ENCODE results near the gene PGAP6.
"Not testable (repeated sequence)": the region's sequence is repeated elsewhere in the genome, so short reads cannot be mapped to it uniquely, and the experiment has no call there.

Gene PGAP6

DNA sequence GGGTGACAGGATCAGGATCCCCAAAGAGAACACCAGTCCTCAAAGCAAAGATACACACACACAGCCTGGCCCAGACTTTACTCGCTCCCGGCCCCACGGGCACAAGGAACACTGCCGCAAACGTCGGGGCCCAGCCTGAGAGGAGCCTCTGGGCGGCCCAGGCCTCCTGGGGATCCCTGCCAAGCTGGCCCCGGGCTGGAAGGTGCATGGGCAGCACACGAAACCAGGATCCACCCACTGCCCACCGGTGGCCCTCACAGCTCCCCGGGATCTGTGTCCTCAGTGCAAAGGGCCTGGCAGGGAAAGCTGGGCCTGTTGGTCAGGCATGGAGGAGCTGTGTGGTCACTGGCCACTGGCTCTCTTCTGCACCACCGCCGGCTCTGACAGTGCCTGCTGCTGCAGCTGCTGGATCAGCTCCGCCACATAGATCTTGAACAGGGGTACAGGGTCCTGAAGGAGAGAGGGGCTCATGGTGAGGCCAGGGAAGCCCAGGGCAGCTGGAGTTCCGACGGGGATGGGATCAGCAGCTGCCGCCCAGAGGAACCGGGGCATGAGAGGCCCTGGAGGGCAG lies 14.4 kb downstream of the PGAP6 start:
- no peak for DNase-seq (ENCODE audit: low read depth in 2 of 2)

DNA sequence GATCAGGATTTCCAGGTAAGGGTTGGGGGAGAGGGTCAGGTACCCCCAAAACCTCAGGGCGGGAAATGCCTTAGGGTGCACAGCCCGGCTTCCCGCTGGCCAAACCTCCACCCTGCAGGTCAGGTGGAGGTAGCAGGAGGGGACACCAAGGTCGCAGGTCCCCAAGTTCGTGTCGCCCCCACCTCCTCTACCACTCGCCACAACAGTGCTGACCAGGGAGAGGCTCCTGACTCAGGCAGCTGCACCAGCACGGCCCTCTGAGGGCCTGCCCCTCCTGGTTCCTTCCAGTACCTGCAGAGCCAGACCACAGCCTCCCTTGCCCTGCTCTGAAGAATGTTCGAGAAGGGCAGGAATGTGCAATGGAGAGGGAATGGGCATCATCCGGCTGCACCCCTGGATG lies 15.3 kb downstream of the PGAP6 start:
- no peak for DNase-seq (ENCODE audit: low read depth in 2 of 2)

DNA sequence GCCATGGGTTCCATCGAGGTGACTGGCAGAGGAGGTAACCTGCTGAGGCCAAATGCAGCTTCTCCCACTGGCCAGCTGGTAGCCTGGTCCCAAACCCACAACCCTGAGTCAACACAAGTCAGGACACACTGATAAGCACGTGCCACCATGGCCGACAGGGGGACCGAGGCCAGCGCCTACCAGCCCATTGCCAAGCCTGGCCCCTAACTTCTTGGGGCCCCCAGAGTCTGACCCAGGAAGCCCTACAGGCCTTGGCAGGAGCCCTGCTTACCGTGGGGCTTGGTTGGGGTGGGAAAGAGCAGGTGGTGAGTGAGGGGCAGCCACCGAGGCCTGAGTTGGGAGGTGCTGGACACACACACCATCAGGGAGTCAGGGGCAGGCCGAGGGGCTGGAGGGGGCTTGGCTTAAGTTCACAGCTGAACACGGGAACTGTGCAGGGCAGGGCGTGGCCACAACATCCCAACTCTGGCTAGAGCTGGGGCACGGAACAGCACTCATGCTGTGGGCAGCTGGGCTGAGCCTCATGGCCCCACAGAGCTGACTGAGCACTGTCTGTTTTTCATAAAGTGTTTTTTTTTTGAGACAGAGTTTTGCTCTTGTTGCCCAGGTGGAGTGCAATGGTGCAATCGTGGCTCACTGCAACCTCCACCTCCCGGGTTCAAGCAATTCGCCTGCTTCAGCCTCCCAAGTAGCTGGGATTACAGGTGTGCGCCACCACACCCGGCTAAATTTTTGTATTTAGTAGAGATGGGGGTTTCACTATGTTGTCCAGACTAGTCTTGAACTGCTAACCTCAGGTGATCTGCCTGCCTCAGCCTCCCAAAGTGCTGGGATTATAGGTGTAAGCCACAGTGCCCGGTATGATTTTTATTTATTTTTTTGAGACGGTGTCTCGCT lies 16.9 kb downstream of the PGAP6 start:
- no peak for DNase-seq (ENCODE audit: low read depth in 2 of 2)

DNA sequence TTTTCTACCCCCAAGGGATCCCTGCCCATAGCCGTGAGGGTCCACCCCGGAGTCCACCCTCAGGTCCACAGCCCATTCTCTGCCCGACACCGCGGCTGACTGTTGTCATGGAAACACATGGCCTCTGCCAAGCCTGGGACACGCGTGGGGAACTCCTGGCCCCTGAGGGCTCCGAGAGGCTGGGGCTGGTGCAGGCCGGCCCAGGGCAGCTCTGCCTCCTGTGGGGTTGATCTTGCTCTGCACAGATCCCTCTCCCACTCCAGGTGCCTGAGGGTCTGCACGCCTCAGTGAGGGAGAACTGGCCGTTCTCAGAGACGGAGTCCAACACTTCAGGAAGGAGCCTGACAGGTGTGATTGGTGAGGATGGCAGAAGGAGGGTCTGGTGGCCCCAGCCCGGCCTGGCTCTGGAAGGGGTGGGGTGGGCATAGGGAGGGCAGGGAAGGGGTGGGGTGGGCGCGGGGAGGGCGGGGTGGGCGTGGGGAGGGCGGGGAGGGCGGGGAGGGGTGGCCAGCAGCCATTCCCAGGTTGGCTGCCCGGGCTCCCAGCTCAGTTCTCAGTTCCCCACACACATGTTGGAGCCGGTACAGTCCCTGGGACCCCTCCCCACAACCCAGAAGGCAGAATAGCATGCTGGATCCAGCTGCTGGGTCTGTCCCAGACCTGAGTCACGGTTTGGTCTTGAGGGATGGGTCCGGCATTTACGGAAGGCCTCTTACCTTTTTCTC lies 17.9 kb downstream of the PGAP6 start:
- no peak for DNase-seq (ENCODE audit: low read depth in 2 of 2)

DNA sequence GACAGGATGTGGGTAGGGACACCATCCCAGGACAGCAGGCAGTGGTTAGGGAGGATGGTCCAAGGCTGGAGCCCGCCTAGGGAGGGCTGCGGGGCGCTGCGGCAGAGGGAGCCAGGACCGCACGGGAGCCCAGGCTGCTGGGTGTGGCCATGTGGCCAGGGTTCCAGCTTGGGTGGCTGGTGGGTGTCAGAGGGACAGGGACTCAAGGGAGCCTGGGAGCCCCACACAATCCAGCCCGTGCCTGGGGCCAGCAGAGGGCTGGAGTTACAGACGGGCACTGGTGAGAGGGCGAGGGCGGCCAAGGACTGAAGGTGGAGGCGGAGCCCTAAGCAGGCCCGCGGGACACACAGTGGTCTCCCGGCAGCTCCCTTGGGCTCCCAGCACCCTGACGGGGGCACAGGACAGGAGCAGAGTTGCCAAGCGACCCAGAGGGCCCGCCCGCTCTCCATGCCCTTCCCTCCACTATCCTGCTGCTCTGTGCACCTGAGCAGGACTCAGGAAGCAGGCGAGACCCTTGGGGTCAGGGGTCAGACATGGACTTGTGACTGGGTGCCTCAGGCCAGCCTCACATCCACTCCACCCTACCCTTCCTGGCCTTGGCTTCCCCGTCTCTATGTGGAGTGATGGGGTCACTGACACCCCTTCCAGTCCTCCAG lies 18.5 kb downstream of the PGAP6 start:
- DNase-seq (ENCODE audit: low read depth in 2 of 2), result no peak

DNA sequence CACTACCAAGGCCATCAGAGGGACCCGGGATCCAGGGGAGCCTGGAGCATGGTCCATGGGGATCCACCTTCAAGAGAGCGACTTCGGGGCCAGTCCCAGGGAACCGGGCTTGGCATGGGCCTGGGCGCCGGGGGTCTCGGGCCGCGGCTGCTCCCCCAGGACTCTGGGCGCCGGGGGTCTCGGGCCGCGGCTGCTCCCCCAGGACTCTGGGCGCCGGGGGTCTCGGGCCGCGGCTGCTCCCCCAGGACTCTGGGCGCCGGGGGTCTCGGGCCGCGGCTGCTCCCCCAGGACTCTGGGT lies 19.1 kb downstream of the PGAP6 start:
- DNase-seq (ENCODE audit: low read depth in 2 of 2), result not testable (repeated sequence)

DNA sequence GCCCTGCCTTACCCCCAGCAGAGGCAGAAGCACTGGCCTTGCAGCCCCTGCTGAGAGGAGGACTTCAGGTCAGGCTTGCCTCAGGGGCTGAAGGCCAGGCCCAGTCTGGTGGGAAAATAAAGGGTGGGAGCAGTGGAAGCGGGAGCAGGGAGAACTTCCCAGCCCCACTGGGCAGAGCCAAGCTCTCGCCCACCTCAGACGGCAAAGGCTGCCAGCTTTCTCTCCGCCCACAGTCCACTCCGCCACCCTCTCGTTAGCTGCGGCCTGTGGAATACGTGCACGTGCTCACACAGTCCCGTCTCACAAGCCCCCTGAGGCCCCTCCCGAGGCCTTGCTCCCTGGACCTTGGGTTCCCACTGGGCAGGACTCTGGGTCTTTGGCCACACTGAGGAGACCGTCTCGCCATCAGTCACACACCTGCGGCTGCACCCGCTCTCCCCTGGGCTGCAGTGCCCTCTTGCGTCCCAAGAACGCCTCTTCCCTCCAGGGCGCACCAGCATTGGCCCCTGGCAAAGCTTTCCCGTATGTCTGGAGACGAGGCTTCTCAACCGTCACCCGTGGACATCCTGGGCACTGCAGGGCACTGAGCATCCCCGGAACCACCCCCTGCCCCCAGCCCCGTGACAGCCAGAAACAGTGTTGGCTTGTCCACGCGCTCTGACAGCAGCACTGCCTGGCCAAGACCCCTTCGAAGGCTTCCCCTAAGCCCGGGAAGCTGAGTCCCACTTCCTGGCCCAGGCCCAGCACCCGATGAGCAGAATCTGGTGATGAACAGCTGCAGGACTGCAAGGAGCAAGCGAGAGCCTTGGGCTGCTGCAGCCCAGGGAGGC lies 19.7 kb downstream of the PGAP6 start:
- DNase-seq (ENCODE audit: low read depth in 2 of 2), result peak; percentile 66 to 71

DNA sequence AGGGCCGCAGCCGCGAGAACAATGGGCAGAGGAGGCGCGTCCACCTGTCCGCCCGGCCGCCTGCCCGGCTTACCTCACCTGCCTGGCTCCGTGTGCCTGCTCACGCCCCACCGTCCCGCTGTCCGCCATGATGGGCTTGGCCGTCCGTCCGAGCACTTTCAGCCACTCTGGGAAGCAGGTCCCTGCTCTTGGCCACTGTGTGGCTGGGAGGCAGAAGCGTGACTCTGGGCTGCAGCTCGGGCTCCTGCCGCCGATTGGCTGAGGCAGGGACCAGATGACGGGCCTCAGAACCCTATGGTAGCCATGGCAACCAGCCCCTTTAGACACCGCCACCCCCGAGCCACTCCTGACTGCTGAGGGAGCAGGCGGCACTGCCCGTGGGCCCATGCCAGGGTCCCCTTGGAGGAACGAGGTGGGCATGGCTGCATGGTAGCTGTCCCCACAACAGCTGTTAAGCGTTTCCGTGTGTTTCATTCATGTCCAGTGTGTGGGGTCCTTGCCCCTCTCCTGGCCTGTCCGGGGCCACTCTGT lies 20.4 kb downstream of the PGAP6 start:
- DNase-seq (ENCODE audit: low read depth in 2 of 2), result no peak

DNA sequence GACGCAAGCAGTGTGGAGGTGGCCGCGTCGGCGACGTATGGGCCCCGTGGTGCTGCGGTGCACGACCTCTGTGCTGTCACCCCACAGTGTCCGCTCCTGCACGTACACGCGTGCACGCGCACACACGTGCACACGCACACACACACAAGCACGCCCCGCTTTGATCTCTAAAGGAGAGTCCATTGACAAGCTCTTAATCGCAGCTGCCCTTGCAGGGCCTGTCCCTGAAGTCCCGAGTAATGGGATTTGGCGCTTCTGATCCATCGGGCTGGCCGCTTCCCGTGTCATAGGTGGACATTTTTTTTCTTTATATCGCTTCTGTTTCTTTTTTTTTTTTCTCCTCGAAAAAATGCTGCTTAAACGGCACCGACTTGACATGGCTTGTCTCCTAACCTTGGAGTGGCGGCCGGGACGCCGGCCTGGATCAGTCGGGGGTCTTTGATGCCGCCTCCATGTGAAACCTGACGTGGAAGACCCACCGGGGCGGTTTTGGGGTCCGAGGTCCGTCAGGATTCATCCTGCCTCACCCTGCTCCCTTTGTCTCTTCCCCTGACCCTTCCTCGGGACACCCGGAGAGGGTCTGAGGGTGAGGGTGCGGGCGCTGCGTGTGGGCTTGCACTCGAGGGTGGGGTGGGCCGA lies 21.0 kb downstream of the PGAP6 start:
- DNase-seq (ENCODE audit: low read depth in 2 of 2), result no peak

DNA sequence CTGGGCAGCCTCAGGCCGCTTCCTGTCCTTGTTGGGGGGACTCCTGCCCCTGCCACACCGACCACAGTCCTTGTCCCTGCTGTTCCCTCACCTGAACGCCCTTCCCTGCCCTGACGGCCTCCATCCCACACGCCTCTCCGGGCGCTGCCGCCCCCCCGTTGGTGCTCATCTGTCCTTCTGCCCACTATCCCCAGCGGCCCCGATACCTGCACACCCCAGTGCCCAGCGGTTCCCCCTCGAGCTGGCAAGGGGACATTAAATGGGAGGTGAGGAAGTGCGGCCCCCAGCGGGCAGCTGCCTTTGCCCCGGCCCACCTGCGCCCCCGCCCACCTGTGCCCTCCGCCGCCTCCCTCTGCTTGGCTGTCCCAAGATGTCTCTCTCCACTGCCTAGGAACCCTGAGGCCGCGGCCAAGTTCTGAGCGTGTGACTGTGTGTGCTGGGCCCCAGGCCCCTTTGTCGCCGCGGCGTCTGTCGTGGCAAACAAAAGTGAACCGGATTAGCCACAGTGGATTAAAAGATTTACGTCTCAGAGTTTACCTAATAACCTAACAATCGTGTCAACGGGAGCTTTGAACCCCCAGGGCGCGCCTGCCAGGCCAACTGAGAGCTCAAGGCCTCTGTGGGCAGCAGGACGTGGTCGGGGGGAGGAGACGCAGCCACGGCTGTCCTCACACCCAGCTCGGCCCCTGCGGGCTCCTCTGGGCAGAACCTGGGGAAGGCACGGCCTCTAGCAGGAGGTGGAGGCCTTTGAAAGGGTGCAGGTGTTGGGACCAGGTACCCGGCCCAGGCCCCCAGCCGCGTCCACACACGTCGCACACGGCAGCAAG lies 21.7 kb downstream of the PGAP6 start:
- no peak for DNase-seq (ENCODE audit: low read depth in 2 of 2)

DNA sequence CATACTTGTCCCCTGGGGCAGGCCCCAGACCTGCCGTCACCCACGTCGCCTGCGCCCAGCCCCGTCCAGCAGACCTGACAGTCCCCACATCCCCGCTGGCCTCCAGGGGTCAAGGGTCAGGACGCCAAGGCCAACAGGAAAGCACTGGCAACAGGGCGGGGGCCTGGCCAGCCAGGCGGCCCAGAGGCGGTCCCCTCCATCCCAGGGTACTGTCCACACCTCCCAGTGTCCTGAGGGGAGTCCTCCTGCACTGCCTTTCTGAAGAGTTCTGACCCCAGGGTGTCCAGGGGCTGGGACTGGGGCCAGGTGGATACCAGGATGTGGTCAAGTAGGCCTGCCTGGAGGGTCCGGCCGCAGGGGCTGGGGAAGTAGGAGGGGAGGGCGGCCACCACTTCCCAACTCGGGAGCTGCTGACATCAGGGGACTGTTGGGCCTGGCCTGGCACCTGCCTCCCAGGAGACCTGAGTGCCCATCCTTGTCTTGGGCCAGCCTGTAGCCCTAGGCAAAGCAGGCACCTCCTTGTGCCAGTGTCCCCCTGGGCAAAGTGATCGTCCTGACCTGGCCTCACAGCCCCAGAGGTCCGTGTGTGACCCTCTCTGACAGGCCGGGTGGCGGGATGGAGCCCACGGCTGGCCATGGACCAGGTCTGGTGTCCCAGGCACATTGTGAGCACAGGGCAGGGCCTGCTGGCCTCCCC lies 22.6 kb downstream of the PGAP6 start:
- DNase-seq (ENCODE audit: low read depth in 2 of 2), result no peak

DNA sequence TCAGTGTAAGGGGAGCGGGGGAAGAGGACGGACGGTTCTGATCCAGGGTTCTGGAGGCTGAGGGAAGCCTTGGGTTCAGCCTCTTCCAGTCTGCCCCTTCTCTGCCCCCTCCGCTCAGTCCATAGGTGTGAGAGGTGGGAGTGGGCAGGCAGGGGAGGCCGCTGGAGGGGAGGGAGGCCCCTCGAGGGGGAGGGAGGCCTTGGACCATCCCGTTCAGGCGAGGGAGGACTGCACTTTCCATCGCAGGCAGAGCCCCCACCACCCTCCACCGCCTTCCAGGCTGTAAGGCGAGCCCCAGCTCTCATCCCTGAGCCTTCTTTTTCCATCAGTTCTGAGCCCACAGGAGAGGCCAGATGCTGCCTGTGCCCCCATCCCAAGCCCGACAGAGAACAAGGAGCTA lies 25.0 kb downstream of the PGAP6 start:
- no peak for DNase-seq (ENCODE audit: low read depth in 2 of 2)

DNA sequence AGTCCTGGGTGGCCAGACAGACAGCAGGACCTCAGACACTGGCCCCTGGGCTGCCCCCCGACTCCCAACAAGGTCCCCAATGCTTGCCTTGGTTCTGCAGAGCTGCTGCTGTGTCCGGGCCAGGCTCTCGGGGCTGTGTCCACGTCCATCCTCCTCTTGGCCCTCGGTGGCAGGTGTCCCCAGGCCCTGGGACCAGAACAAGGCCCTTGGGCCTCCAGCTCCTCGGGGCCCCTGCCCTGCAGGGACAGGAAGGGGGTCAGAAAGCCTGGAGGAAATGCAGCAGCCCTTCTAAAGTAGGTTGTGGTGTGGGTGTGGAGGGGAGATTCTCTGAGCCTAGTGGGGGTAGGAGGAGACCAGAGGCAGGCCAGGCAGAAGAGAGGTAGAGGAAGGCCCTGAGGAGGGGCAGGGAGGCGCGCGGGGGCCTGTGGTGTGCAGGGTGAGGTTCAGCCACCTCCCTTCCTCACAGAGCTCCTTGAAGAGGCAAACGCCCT lies 26.8 kb downstream of the PGAP6 start:
- DNase-seq (ENCODE audit: low read depth in 2 of 2), result no peak

DNA sequence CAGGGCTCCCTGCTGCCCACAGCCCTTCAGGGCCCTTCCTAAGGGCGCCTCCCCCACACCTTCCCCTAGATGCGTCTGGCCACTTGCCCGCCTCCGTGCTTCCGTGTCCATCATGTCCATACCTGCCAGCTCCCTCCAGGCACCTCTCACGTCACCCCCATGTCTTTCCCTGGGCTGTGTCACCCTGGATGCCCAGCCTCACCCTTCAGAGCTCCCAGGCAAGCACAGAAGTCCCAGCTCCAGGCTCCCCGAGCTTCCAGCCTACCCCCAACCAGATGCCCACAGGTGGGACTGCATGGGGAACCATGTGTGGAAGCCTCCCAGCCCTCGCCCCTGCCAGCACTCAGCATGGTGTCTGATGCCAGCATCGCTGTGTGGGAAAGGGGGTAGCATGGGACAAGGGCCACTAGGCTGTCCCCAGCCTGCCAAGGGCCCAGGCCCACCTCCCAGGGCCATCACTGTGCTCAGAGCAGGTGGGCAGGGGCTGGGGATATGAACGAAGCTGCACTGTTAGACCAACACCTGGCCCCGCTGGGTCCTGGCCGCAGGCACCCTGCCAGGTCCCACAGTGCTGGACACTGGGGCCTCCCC lies 27.4 kb downstream of the PGAP6 start:
- no peak for DNase-seq (ENCODE audit: low read depth in 2 of 2)

DNA sequence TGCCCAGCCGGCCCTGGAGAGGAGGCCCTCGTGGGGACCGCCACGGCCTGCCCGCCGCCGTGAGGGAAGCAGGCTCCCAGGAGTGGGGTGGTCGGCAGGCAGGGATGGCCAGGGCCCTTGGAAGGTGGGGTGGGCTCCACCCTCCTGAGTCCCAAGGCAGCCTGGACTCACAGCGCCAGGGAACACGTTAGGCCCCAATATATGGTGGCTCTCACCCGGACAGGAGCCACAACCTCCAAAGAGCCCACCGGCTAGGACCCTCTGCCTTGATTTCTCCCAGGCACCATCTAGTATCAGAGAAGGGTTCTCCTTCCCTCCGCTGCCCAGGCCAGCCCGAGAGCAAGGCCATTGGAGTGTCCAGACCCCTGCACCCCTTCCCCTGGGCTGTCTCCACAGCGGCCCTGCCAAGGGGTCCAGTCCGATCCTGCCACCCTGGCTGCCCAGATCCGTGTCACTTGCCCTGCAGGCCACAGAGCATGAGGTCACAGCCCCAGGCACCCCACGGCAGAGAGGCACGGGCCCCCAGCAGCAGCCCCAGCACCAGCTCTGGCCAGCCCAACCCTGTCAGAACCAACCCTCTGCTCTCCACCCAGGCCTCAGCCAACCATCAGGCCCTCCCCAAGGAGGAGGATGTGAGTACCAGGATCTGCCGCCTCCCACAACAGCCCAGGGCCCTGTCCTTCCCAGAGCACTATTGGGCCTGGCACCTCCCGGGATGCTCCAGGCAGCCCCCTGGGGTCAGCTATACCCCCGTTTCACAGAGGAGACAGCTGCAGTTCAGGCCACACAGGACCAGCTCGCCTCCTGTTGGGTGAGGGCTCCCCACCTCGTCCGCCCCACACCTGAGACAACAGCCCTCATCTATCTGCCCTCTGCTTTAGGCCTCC lies 28.1 kb downstream of the PGAP6 start:
- no peak for DNase-seq (ENCODE audit: low read depth in 2 of 2)

DNA sequence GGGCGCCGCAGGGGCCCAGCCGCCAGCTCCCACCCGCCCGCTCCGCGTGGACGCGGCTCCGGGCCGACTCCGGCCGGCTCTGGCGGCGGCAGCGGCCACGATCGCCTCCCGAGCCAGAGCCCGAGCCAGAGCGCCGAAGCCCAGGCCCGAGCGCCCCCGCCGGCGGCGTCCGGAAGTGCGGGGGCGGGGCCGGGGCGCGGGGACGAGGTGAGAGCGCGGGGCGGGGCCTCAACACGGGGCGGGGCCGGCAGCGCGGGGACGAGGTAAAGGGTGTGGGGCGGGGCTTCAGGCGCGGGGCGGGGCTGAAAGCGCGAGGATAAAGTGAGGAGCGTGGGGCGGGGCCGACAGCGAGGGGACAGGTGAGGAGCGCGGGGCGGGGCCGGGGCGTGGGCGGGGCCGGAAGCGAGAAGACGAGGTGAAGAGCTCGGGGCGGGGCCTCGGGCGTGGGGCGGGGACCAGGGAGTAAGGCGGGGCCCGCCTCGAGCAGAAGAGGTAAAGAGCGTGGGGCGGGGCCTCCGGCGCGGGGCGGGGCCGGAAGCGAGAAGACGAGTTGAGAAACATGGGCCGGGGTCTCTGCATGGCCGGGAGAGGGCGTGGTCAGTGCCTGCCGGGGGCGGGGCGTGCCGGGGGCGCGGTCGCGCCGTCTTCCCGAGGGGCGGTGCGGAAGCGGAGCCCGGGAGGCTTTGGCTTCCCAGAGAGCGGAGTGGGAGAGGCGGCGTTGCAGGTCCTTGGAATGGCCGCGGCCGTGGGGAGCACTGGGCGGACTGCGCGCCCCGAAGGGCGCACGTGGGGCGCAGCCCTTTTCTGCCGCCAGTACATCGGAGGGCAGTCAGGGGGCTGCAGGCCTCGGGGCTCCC lies 29.0 kb downstream of the PGAP6 start, which contains the start of gene AXIN1:
AXIN1 (minus strand) TSS at position 177 of the 857 bp plus-strand sequence. CDS start 5,698 bp downstream, outside the sequence.
- peak; percentile 100 for DNase-seq (ENCODE audit: low read depth in 2 of 2)

Data from stimulated activated CD4-positive, alpha-beta T cell treated with anti-CD3 and anti-CD28 coated beads, Interleukin-4, amount 100 ng/mL, for 48 hours (primary cell).